Activated naive CD4-positive, alpha-beta T cell (primary cell): ENCODE data around the gene MAN2B1.
"Not testable (repeated sequence)": the region's sequence is repeated elsewhere in the genome, so short reads cannot be mapped to it uniquely, and the experiment has no call there.

Experiments used
- DNase-seq, 4 experiments: peaks; one replicate each; lab custom pipeline; 2025; lab: John Stamatoyannopoulos, UW

Gene MAN2B1

GRCh38 chr19:12657966-12658365 lies 8.6 kb downstream of the MAN2B1 start:
- DNase-seq, result no peak

DNA sequence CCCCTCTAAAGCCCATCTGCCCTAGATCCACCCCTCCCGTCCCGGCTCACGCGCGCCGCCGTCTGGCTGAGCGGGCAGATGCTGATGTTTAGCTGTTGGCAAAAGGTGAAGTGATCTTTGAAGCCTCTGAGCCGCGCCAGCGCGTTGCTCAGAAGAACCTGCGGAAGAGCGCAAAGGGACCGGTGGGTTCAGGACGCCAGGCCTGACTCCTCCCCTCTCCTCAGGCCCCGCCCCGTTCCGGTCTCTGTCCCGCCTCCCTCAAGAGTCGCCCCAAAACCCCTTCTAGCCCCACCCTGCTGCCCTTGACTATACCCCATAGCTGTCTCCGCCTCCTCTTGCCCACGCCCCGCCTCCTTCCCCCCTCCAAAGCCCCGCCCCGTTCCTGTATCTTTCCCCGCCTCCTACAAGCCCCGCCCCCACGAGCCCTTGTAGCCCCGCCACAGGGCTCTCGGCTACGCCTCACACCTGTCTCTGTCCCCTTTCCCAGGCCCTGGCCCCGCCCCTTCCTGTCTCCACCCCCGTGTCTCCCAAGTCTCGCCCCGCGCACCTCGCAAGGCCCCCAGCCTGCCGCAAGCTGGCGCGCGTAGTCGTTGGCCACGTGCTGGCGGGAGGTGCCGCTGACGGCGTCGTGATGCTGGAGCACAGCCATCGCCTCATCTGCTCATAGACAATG lies 9.5 kb downstream of the MAN2B1 start:
- no peak for DNase-seq

GRCh38 chr19:12655546-12655945 lies 11.0 kb downstream of the MAN2B1 start:
- no peak for DNase-seq

DNA sequence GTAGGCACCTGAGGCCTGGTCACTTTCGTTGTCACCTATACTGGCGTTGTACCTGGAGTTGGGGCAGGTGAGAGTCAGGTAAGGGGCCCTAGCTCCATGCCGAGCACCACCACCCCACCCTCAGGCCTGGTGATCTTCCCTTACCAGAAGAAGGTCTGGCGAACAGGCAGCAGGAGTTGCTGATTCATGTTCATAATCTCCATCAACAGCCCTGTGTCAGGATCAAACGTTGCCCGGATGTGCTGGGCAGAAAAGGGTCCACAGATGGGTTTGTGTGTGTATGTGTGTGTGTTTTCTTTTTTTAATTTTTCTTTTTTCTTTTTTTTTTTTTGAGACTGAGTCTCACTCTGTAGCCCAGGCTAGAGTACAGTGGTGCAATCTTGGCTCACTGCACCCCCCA lies 14.3 kb downstream of the MAN2B1 start:
- no peak for DNase-seq

DNA sequence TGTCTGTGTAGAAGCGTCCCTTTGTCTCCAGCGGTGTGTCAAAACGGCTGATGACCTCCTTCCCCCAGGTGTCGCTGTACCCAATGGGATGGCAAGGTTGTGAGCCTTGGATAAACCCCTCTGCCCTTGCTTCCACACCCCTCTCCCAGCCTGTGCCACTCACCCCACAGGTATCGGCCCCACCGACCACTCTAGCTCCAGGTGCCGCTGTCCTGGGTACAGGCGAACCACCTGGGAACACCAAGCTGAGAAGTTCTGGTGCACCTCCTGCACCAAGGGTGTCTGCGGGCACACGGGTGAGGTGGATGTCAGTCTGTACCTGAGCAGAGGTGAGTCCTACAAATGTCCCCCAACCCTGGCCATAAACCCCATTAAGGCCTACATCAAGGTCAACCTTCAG lies 16.6 kb downstream of the MAN2B1 start:
- DNase-seq, result no peak

GRCh38 chr19:12648088-12648487 lies 18.5 kb downstream of the MAN2B1 start:
- DNase-seq, result no peak

GRCh38 chr19:12647490-12648071 lies 19.0 kb downstream of the MAN2B1 start:
- peak in 1 of 4 experiments; percentile 34 for DNase-seq

DNA sequence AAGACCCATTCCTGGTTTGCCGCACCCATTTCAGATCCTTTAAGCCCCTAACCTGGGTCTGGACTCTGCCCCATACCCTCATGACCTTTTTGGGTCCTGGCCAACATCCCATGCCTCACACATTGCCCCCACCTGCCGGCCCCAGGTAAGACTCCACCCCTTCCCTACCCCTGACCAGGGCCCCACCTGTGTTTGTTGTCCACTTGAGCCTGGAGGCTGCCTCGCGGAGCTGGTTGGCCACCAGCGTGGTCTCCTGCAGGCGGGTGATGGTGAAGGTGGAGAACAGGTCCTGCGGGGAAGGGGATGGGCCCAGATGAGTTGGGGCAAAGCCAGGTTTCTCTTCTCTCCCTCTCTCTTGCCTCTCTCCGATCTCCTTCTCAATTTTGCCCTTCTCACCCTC lies 19.5 kb downstream of the MAN2B1 start:
- no peak for DNase-seq

DNA sequence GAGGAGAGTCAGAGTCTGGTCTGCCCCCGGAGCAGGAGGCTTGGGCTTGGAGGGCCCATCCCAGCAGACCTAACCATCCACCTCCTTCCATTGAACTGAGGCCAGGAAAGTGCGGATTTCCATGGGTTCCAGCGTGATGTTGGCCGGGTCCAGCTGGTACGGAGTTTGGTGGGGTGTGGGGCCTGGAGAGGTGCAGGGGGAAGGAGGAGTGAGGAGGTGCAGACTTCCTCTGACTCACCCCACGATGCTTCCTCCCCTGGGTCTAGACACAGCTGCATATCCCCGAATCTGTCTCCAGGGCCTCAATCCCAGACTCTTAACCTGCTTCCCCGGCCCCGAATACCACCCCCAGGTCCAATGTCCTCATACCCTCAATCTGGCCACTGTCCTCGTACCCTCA lies 20.0 kb downstream of the MAN2B1 start:
- DNase-seq, result no peak

- not testable (repeated sequence) for DNase-seq
Observed at GRCh38 chr19:12643716-12644115, 22.8 kb downstream of the MAN2B1 start.

- no peak for DNase-seq
Observed at GRCh38 chr19:12642506-12642905, 24.0 kb downstream of the MAN2B1 start.

- DNase-seq, result no peak
Observed at GRCh38 chr19:12641456-12641855, 25.1 kb downstream of the MAN2B1 start.

- DNase-seq, result peak; percentile 52 to 75 (median 68)
Observed at GRCh38 chr19:12639901-12640613, 26.5 kb downstream of the MAN2B1 start.

- DNase-seq, result no peak
Observed at GRCh38 chr19:12638611-12639182, 27.8 kb downstream of the MAN2B1 start.

GRCh38 chr19:12636631-12637030 lies 29.9 kb downstream of the MAN2B1 start:
- no peak for DNase-seq

DNA sequence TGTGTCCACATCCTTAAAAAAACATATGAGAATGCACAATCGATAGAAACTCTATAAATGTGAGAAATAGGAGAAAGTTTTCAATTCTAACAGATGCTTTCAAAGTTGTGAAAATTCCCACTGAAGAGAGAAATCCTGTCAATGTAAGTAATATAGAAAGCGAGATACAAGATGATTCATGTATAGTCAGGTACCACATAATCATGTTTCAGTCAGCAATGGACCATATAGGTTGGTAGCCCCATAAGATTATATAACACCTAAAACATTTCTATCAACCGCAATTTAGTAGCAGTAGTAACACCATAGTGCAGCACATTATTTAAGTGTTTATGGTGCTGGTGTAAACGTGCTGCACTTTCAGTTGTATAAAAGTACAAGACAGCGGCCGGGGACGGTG lies 37.3 kb downstream of the MAN2B1 start:
- DNase-seq, result no peak

- no peak for DNase-seq
Observed at GRCh38 chr19:12628040-12629022, 38.2 kb downstream of the MAN2B1 start.

GRCh38 chr19:12626958-12627357 lies 39.6 kb downstream of the MAN2B1 start:
- no peak for DNase-seq

DNA sequence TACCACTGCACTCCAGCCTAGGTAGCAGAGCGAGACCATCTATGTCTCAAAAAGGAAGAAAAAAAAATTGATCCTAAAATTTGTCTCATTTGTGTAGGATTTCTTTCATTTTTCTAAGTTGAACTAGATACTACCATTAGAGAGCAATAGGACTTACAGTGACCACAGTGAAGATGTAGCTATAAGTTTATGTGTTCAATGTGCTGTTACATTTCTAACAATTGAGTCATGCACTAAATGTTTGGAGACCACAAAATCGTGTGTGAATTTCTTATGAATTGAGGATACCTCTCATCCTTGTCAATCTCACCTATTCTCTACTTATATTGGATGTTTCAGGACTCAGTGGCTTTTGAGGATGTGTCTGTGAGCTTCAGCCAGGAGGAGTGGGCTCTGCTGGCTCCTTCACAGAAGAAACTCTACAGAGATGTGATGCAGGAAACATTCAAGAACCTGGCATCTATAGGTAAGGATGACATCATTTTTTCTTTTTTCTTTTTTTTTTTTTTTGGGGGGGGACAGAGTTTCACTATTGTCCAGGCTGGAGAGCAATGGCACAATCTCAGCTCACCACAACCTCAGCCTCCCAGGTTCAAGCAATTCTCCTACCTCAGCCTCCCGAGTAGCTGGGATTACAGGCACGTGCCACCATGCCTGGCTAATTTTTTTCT lies 43.0 kb downstream of the MAN2B1 start:
- no peak for DNase-seq

GRCh38 chr19:12621253-12622024 lies 45.1 kb downstream of the MAN2B1 start:
- not testable (repeated sequence) for DNase-seq
